Astrocyte (in vitro differentiated cells and primary cell): Measurements from ENCODE around the gene ZNF619. TPM values are rescaled to one million over a fixed set of nuclear protein-coding genes. Genes with fewer than 3 reads are reported as not detected.
"Not testable (repeated sequence)": the region's sequence is repeated elsewhere in the genome, so short reads cannot be mapped to it uniquely, and the experiment has no call there.

Experiments used
- DNase-seq: peaks from one replicate; pipeline ENCODE4 v3.0.0-alpha.2; 2010; ENCODE audit warnings: low read depth
- FAIRE-seq: peaks from 2 replicates; lab custom pipeline; 2011; peaks lifted over from hg19 to GRCh38; lab: Jason Lieb, UNC
- H2AFZ ChIP-seq: 2 replicates; pipeline ENCODE4 v1.6.0; 2012; ENCODE audit warnings: low read depth, low read length, inconsistent platforms
- H3K27ac ChIP-seq: 2 replicates; pipeline ENCODE4 v1.5.1; 2011; ENCODE audit warnings: low read depth, low read length, inconsistent platforms
- H3K27me3 ChIP-seq: 2 replicates; pipeline ENCODE4 v1.6.0; 2011; ENCODE audit warnings: low read length, inconsistent platforms; ENCODE audit not compliant: insufficient read depth
- H3K36me3 ChIP-seq: 2 replicates; pipeline ENCODE4 v1.5.1; 2011; ENCODE audit warnings: low read length, inconsistent platforms; ENCODE audit not compliant: insufficient read depth
- H3K4me1 ChIP-seq: 2 replicates; pipeline ENCODE4 v1.5.1; 2011; ENCODE audit warnings: low read length, inconsistent platforms; ENCODE audit not compliant: insufficient read depth
- H3K4me2 ChIP-seq: 2 replicates; pipeline ENCODE4 v1.6.0; 2012; ENCODE audit warnings: low read length, inconsistent platforms
- H3K4me3 ChIP-seq: 2 replicates; pipeline ENCODE4 v1.5.1; 2011; ENCODE audit warnings: low read depth, mild to moderate bottlenecking, low read length, inconsistent platforms; ENCODE audit not compliant: insufficient read depth
- H3K79me2 ChIP-seq: 2 replicates; pipeline ENCODE4 v1.6.0; 2012; ENCODE audit warnings: mild to moderate bottlenecking, low read length, inconsistent platforms; ENCODE audit not compliant: insufficient read depth
- H3K9ac ChIP-seq: 2 replicates; pipeline ENCODE4 v1.6.0; 2012; ENCODE audit warnings: mild to moderate bottlenecking, low read length, inconsistent platforms
- H3K9me3 ChIP-seq: 2 replicates; pipeline ENCODE4 v1.5.1; 2012; ENCODE audit warnings: low read depth, mild to moderate bottlenecking, low read length, inconsistent platforms; ENCODE audit not compliant: insufficient read depth
- H4K20me1 ChIP-seq: 2 replicates; pipeline ENCODE4 v1.6.0; 2012; ENCODE audit warnings: low read length, inconsistent platforms; ENCODE audit not compliant: insufficient read depth
- H3K27ac Mint-ChIP-seq: one replicate; pipeline ENCODE4 v1.8.0; 2021; ENCODE audit warnings: mild to moderate bottlenecking, mixed read lengths; ENCODE audit not compliant: unreplicated experiment
- H3K27me3 Mint-ChIP-seq: one replicate; pipeline ENCODE4 v1.8.0; 2021; ENCODE audit warnings: low read depth, mixed read lengths; ENCODE audit not compliant: unreplicated experiment
- H3K36me3 Mint-ChIP-seq: one replicate; pipeline ENCODE4 v1.8.0; 2021; ENCODE audit warnings: low read depth, mixed read lengths; ENCODE audit not compliant: unreplicated experiment
- H3K4me1 Mint-ChIP-seq: one replicate; pipeline ENCODE4 v1.8.0; 2021; ENCODE audit warnings: low read depth, mixed read lengths; ENCODE audit not compliant: unreplicated experiment
- H3K4me3 Mint-ChIP-seq: one replicate; pipeline ENCODE4 v1.8.0; 2021; ENCODE audit warnings: mild to moderate bottlenecking, moderate library complexity, mixed read lengths; ENCODE audit not compliant: unreplicated experiment
- H3K9me3 Mint-ChIP-seq: one replicate; pipeline ENCODE4 v1.8.0; 2021; ENCODE audit warnings: mild to moderate bottlenecking, mixed read lengths; ENCODE audit not compliant: unreplicated experiment
- EZH2 ChIP-seq: IDR thresholded peaks from 2 replicates; pipeline ENCODE4 v1.6.1; 2012; ENCODE audit warnings: mild to moderate bottlenecking, low read length, inconsistent platforms; ENCODE audit not compliant: insufficient read depth
- total RNA-seq: library from RNA; stranded (reverse); gene quantifications from 2 replicates; pipeline ENCODE4 v1.2.1, GENCODE V29; 2021
- TF ChIP-seq, protein P1 (sequence below): IDR thresholded peaks from 2 replicates; pipeline ENCODE4 v1.5.1; 2011; ENCODE audit warnings: low read depth, mild to moderate bottlenecking, inconsistent platforms, low read length, moderate library complexity; ENCODE audit not compliant: insufficient read depth

The ZNF619 gene
- total RNA-seq, 1 donor from 2014 or later = 3.4 TPM

DNA sequence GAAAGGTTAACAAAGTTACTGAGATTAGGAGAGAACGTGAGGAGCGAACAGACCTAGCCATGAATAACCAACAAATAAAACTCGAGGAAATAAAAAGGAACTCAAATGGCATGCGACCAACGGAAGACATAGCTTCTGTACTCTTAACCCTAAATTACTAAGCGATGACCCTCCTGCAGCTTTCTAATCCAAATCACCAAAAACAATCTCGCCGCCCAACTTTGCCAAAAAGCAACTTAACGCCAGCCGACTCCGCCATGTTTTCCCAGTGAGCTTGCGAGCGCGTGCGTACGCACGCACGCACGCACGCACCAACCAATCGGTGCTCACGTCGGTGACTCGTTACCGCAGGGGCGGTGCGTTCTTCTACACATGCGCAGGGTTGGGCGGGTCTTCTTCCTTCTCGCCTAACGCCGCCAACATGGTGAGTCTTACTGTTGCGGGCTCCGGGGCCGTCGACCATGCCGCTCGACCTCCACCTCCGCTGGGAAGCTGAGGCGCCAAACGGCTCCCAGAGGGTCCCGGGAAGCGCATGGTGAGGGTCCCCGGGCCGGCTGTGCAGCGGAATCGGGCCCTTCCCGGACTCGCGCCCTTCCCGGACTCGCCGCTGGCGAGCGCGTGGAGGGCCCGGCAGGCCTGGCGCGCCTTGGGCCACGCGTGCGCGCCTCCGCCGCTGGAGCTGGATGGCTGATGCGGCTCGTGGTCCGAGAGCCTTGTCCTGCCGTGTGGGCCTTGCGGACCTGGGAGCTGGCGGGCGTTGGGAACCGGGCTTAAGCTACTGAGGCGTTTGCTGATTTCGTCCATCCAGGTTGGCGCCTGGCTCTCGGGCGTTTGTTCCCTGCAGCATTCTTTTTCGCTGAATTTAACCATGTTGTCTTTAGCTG, 19.7 kb upstream of the ZNF619 start, which contains the start of gene RPL14:
RPL14 (plus strand) TSS at position 400 of the 884 bp plus-strand sequence; CDS start at position 533, 133 bp downstream.
- Histone ChIP-seq H3K4me1 (peaks cover 9% of the 10 kb centered on the region), H3K27me3 (no peaks in the 10 kb centered on the region), H4K20me1 (peaks cover 39% of the 10 kb centered on the region), H3K79me2 (peaks cover 40% of the 10 kb centered on the region), H3K4me3 (peak within 1 kb of the TSS; percentile 95), H2AFZ (peak within 1 kb of the TSS; percentile 87), H3K9ac (peak within 1 kb of the TSS; percentile 95), H3K9me3 (no peaks in the 10 kb centered on the region), H3K4me2 (peak within 1 kb of the TSS; percentile 95), H3K36me3 (peaks cover 34% of the 10 kb centered on the region), H3K27ac (peak within 1 kb of the TSS; percentile 92)
- Mint-ChIP-seq H3K4me3 (peak within 1 kb of the TSS; percentile 96), H3K27me3 (no peaks in the 10 kb centered on the region), H3K36me3 (peaks cover 15% of the 10 kb centered on the region), H3K27ac (peak within 1 kb of the TSS; percentile 92), H3K9me3 (no peaks in the 10 kb centered on the region), H3K4me1 (peaks cover 12% of the 10 kb centered on the region)
- peak; percentile 92 for DNase-seq
- FAIRE-seq = no peak
- no peak for TF ChIP-seq EZH2
- TF ChIP-seq, protein P1, sequence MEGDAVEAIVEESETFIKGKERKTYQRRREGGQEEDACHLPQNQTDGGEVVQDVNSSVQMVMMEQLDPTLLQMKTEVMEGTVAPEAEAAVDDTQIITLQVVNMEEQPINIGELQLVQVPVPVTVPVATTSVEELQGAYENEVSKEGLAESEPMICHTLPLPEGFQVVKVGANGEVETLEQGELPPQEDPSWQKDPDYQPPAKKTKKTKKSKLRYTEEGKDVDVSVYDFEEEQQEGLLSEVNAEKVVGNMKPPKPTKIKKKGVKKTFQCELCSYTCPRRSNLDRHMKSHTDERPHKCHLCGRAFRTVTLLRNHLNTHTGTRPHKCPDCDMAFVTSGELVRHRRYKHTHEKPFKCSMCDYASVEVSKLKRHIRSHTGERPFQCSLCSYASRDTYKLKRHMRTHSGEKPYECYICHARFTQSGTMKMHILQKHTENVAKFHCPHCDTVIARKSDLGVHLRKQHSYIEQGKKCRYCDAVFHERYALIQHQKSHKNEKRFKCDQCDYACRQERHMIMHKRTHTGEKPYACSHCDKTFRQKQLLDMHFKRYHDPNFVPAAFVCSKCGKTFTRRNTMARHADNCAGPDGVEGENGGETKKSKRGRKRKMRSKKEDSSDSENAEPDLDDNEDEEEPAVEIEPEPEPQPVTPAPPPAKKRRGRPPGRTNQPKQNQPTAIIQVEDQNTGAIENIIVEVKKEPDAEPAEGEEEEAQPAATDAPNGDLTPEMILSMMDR = no peak

DNA sequence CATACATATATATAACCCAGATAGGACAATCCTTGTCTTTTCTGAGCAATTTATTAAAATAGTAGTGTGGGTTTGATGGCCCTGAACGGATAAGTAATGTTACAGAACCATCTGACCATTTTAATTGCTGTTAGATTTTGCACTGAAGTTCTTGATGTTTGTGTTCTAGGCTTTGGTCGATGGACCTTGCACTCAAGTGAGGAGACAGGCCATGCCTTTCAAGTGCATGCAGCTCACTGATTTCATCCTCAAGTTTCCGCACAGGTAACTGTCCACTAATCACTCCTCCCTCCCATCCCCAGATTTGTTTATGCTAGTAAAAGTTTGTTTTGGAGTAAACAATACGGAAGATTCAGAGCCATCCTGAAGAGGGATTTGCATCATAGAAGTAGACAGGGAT, 18.4 kb upstream of the ZNF619 start:
- Histone ChIP-seq H3K27ac (no peak overlapping the region), H3K9me3 (no peaks in the 10 kb centered on the region), H3K9ac (peak overlapping the region; percentile 95), H2AFZ (no peak overlapping the region), H3K4me3 (peak overlapping the region; percentile 95), H4K20me1 (peaks cover 46% of the 10 kb centered on the region), H3K79me2 (peaks cover 40% of the 10 kb centered on the region), H3K4me1 (peaks cover 5% of the 10 kb centered on the region), H3K27me3 (no peaks in the 10 kb centered on the region), H3K4me2 (peak overlapping the region; percentile 95), H3K36me3 (peaks cover 41% of the 10 kb centered on the region)
- Mint-ChIP-seq H3K9me3 (no peaks in the 10 kb centered on the region), H3K27me3 (no peaks in the 10 kb centered on the region), H3K27ac (peak overlapping the region; percentile 70), H3K36me3 (peaks cover 15% of the 10 kb centered on the region), H3K4me3 (peak overlapping the region; percentile 96), H3K4me1 (peaks cover 12% of the 10 kb centered on the region)
- no peak for DNase-seq
- FAIRE-seq = no peak
- TF ChIP-seq EZH2 = no peak
- TF ChIP-seq, protein P1 = no peak

DNA sequence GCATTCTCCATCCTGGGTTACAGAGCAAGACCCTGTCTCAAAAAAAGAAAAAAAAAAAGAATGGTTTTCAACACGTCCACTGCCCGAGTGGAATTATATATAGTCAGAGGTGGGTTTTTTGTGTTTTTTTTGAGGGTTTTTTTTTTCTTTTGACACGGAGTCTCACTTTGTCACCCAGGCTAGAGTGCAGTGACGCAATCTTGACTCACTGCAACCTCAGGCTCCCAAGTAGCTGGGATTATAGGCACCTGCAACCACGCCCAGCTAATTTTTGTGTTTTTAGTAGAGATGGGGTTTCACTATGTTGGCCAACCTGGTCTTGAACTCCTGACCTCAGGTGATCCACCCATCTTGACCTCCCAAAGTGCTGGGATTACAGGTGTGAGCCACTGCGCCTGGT, 16.4 kb upstream of the ZNF619 start:
- peaks cover 65% of the 10 kb centered on the region for H4K20me1 ChIP-seq
- H3K9ac ChIP-seq = peak overlapping the region; percentile 37
- H3K9me3 ChIP-seq, H3K27me3 ChIP-seq, DNase-seq, H3K27ac ChIP-seq, H2AFZ ChIP-seq, H3K4me3 ChIP-seq, H3K27me3 Mint-ChIP-seq, H3K9me3 Mint-ChIP-seq, H3K27ac Mint-ChIP-seq, FAIRE-seq, H3K4me1 ChIP-seq: not testable (repeated sequence)
- peaks cover 17% of the 10 kb centered on the region for H3K4me1 Mint-ChIP-seq
- peaks cover 25% of the 10 kb centered on the region for H3K36me3 Mint-ChIP-seq
- H3K4me2 ChIP-seq = peak overlapping the region; percentile 39
- peak overlapping the region; percentile 66 for H3K4me3 Mint-ChIP-seq
- peaks cover 40% of the 10 kb centered on the region for H3K79me2 ChIP-seq
- H3K36me3 ChIP-seq = peaks cover 55% of the 10 kb centered on the region
